MM.1S (cell line): ENCODE results near the gene BPIFA3.

Experiments used
- DNase-seq: peaks from one replicate; pipeline ENCODE4 v3.0.0-alpha.2; 2015
- H2AFZ ChIP-seq: fragments of 300-600 bp; sonication (generic); 2 replicates; pipeline ENCODE4 v1.6.0; 2016; ENCODE audit warnings: antibody characterized with exemption, low read length
- H3F3A ChIP-seq: fragments of 300-600 bp; sonication (generic); 2 replicates; pipeline ENCODE4 v1.6.1; 2016; ENCODE audit warnings: mild to moderate bottlenecking, antibody characterized with exemption, low read length, moderate library complexity, mixed read lengths; ENCODE audit not compliant: insufficient read depth
- H3K27ac ChIP-seq: fragments of 300-600 bp; sonication (generic); 2 replicates; pipeline ENCODE4 v1.5.1; 2016; ENCODE audit warnings: mild to moderate bottlenecking, low read length
- H3K27me3 ChIP-seq: fragments of 300-600 bp; sonication (generic); replicated peaks from 2 replicates; pipeline ENCODE4 v1.6.0; 2016; ENCODE audit warnings: low read length; ENCODE audit not compliant: insufficient read depth
- H3K36me3 ChIP-seq: fragments of 300-600 bp; sonication (generic); replicated peaks from 2 replicates; pipeline ENCODE4 v1.6.1; 2016; ENCODE audit warnings: mild to moderate bottlenecking, low read length, mixed read lengths; ENCODE audit not compliant: insufficient read depth
- H3K4me1 ChIP-seq: fragments of 300-600 bp; sonication (generic); 2 replicates; pipeline ENCODE4 v1.6.1; 2016; ENCODE audit warnings: low read length, mixed read lengths
- H3K4me2 ChIP-seq: fragments of 300-600 bp; sonication (generic); 2 replicates; pipeline ENCODE4 v1.6.0; 2016; ENCODE audit warnings: low read depth, low read length
- H3K4me3 ChIP-seq: fragments of 300-600 bp; sonication (generic); 2 replicates; pipeline ENCODE4 v1.5.1; 2016; ENCODE audit warnings: low read length, mixed read lengths
- H3K79me2 ChIP-seq: fragments of 300-600 bp; sonication (generic); 2 replicates; pipeline ENCODE4 v1.6.1; 2016; ENCODE audit warnings: mixed run types, low read length, mixed read lengths
- H3K9ac ChIP-seq: fragments of 300-600 bp; sonication (generic); 2 replicates; pipeline ENCODE4 v1.6.1; 2016; ENCODE audit warnings: low read length, mixed read lengths
- H3K9me2 ChIP-seq: fragments of 300-600 bp; sonication (generic); replicated peaks from 2 replicates; pipeline ENCODE4 v1.6.1; 2016; ENCODE audit warnings: mild to moderate bottlenecking, low read length, mixed read lengths; ENCODE audit not compliant: insufficient read depth
- H3K9me3 ChIP-seq: fragments of 300-600 bp; sonication (generic); replicated peaks from 2 replicates; pipeline ENCODE4 v1.6.1; 2016; ENCODE audit warnings: mild to moderate bottlenecking, low read length, mixed read lengths; ENCODE audit not compliant: insufficient read depth
- H4K20me1 ChIP-seq: fragments of 300-600 bp; sonication (generic); 2 replicates; pipeline ENCODE4 v1.6.1; 2016; ENCODE audit warnings: mild to moderate bottlenecking, low read length, moderate library complexity, mixed read lengths; ENCODE audit not compliant: insufficient read depth
- CTCF ChIP-seq: fragments of 300-600 bp; sonication (generic); IDR thresholded peaks from 2 replicates; pipeline ENCODE4 v1.5.1; 2016; ENCODE audit warnings: antibody characterized with exemption, low read length, mixed read lengths
- EZH2 ChIP-seq: fragments of 300-600 bp; sonication (generic); optimal IDR thresholded peaks from 2 replicates; pipeline ENCODE3; 2017; ENCODE audit warnings: low read depth, mild to moderate bottlenecking, antibody characterized with exemption, low read length, mixed read lengths
- EZH2phosphoT487 ChIP-seq: fragments of 300-600 bp; sonication (generic); IDR thresholded peaks from 2 replicates; pipeline ENCODE4 v1.6.1; 2018; ENCODE audit warnings: antibody characterized with exemption, low read length

BPIFA3 gene

GRCh38 chr20:33217052-33217451 is at the start of gene BPIFA3:
Gene BPIFA3 (plus strand): TSS chr20:33217352. CDS start chr20:33217537, 185 bp downstream.
- no peaks in the 10 kb centered on the region for H3K36me3 ChIP-seq
- no peaks in the 10 kb centered on the region for H3K79me2 ChIP-seq
- H3K9ac ChIP-seq = no peak within 1 kb of the TSS
- no peaks in the 10 kb centered on the region for H3F3A ChIP-seq
- H3K4me1 ChIP-seq = no peaks in the 10 kb centered on the region
- TF ChIP-seq EZH2phosphoT487 = no peak
- TF ChIP-seq CTCF = no peak
- no peak for TF ChIP-seq EZH2
- no peak within 1 kb of the TSS for H3K4me2 ChIP-seq
- DNase-seq = no peak
- H3K9me2 ChIP-seq = no peaks in the 10 kb centered on the region
- H2AFZ ChIP-seq = no peak within 1 kb of the TSS
- H3K9me3 ChIP-seq = no peaks in the 10 kb centered on the region
- H3K27me3 ChIP-seq = peaks cover 66% of the 10 kb centered on the region
- no peak within 1 kb of the TSS for H3K4me3 ChIP-seq
- no peaks in the 10 kb centered on the region for H4K20me1 ChIP-seq
- H3K27ac ChIP-seq = no peak within 1 kb of the TSS

GRCh38 chr20:33167859-33168258 is 49.3 kb upstream of the BPIFA3 start, which contains the start of gene BPIFA2:
Gene BPIFA2 (plus strand): TSS chr20:33168159. CDS start chr20:33169146, 987 bp downstream.
- Histone ChIP-seq H3K27me3 (peaks cover 42% of the 10 kb centered on the region), H3K9me2 (no peaks in the 10 kb centered on the region), H4K20me1 (no peaks in the 10 kb centered on the region), H3K36me3 (no peaks in the 10 kb centered on the region), H3K4me2 (no peak within 1 kb of the TSS), H2AFZ (no peak within 1 kb of the TSS), H3K4me1 (no peaks in the 10 kb centered on the region), H3K4me3 (no peak within 1 kb of the TSS), H3K27ac (no peak within 1 kb of the TSS), H3K9ac (no peak within 1 kb of the TSS), H3K79me2 (no peaks in the 10 kb centered on the region), H3K9me3 (no peaks in the 10 kb centered on the region), H3F3A (no peaks in the 10 kb centered on the region)
- DNase-seq = no peak
- TF ChIP-seq EZH2 (no peak), CTCF (no peak), EZH2phosphoT487 (no peak)

- H3K4me2 ChIP-seq = no peak overlapping the region
- H2AFZ ChIP-seq = no peak overlapping the region
- no peaks in the 10 kb centered on the region for H4K20me1 ChIP-seq
- no peaks in the 10 kb centered on the region for H3K36me3 ChIP-seq
- no peak overlapping the region for H3K9ac ChIP-seq
- no peaks in the 10 kb centered on the region for H3K4me1 ChIP-seq
- H3K79me2 ChIP-seq = no peaks in the 10 kb centered on the region
- H3K4me3 ChIP-seq = no peak overlapping the region
- H3K9me3 ChIP-seq = no peaks in the 10 kb centered on the region
- peaks cover 46% of the 10 kb centered on the region for H3K27me3 ChIP-seq
- peak; percentile 61 for TF ChIP-seq CTCF
- TF ChIP-seq EZH2 = no peak
- TF ChIP-seq EZH2phosphoT487 = no peak
- H3F3A ChIP-seq = no peaks in the 10 kb centered on the region
- H3K9me2 ChIP-seq = no peaks in the 10 kb centered on the region
- no peak overlapping the region for H3K27ac ChIP-seq
- DNase-seq = peak; percentile 31
These were observed 47.9 kb upstream of the BPIFA3 start for GRCh38 chr20:33169176-33169794.
